Caco-2 (cell line): ENCODE data around the gene SLC25A21. TPM values are rescaled to one million over a fixed set of nuclear protein-coding genes. Genes with fewer than 3 reads are reported as not detected.
"Not testable (repeated sequence)": the region's sequence is repeated elsewhere in the genome, so short reads cannot be mapped to it uniquely, and the experiment has no call there.

Source experiments
- BruUV-seq: library from RNA; stranded (reverse); fragments of 400-500 nt; replicated peaks from 2 replicates; lab custom pipeline; 2021; lab: Mats Ljungman, UMichigan
- CTCF ChIA-PET: fragments of 300-600 bp; sonication (Branson Sonifier 250); formaldehyde crosslinking; loops from one replicate; lab custom pipeline; 2022; ENCODE audit warnings: antibody characterized with exemption; lab: Charles Lee
- POLR2A ChIA-PET: fragments of 300-600 bp; sonication (Branson Sonifier 250); formaldehyde crosslinking; loops from one replicate; lab custom pipeline; 2022; ENCODE audit warnings: antibody characterized with exemption; lab: Charles Lee
- DNase-seq, 2 experiments: peaks; one replicate each; pipeline versions ENCODE4 v3.0.0 to v3.0.0-alpha.2; 2020 to 2022
- H3K27me3 ChIP-seq: replicated peaks from 2 replicates; pipeline ENCODE4 v1.6.0; 2011; ENCODE audit warnings: low read length; ENCODE audit not compliant: control insufficient read depth, insufficient read depth
- H3K36me3 ChIP-seq: 2 replicates; pipeline ENCODE4 v1.5.1; 2011; ENCODE audit warnings: low read length; ENCODE audit not compliant: control insufficient read depth, insufficient read depth
- H3K4me1 ChIP-seq: fragments of 250-450 bp; sonication (Bioruptor Pico); 2 replicates; pipeline ENCODE4 v1.5.1; 2020; ENCODE audit warnings: mild to moderate bottlenecking
- H3K4me3 ChIP-seq: 2 replicates; pipeline ENCODE4 v1.5.1; 2011; ENCODE audit warnings: low read depth, mild to moderate bottlenecking, control low read depth, low read length
- H3K9me3 ChIP-seq: fragments of 250-450 bp; sonication (Bioruptor Pico); 2 replicates; pipeline ENCODE4 v1.5.1; 2020; ENCODE audit warnings: mild to moderate bottlenecking, moderate library complexity
- H3K27ac Mint-ChIP-seq: one replicate; pipeline ENCODE4 v1.8.0; 2022; ENCODE audit warnings: mixed read lengths; ENCODE audit not compliant: unreplicated experiment
- H3K27me3 Mint-ChIP-seq: one replicate; pipeline ENCODE4 v1.8.0; 2022; ENCODE audit warnings: mixed read lengths; ENCODE audit not compliant: insufficient read depth, unreplicated experiment
- H3K36me3 Mint-ChIP-seq: one replicate; pipeline ENCODE4 v1.8.0; 2022; ENCODE audit warnings: mild to moderate bottlenecking, mixed read lengths; ENCODE audit not compliant: insufficient read depth, unreplicated experiment
- H3K4me1 Mint-ChIP-seq: one replicate; pipeline ENCODE4 v1.8.0; 2022; ENCODE audit warnings: low read depth, mixed read lengths; ENCODE audit not compliant: unreplicated experiment
- H3K4me3 Mint-ChIP-seq: one replicate; pipeline ENCODE4 v1.8.0; 2022; ENCODE audit warnings: mild to moderate bottlenecking, moderate library complexity, mixed read lengths; ENCODE audit not compliant: unreplicated experiment
- H3K9me3 Mint-ChIP-seq: one replicate; pipeline ENCODE4 v1.8.0; 2022; ENCODE audit warnings: mixed read lengths; ENCODE audit not compliant: unreplicated experiment
- intact Hi-C: fragments of 100-400 bp; cut with micrococcal nuclease; formaldehyde crosslinking; loops from one replicate; pipeline ENCODE4 v1.10.0; 2022; ENCODE audit not compliant: unreplicated experiment
- total RNA-seq: library from RNA; stranded (reverse); gene quantifications from 2 replicates; pipeline ENCODE4 v1.2.3, GENCODE V29; 2022
- TF ChIP-seq, protein P1 (sequence below), 2 experiments: fragments of 200-600 bp in 1 of 2; IDR thresholded peaks; 1 replicate in 1 of 2; 2 replicates in 1 of 2; pipeline versions ENCODE4 v1.5.1 to v1.8.0; 2011 to 2022; ENCODE audit warnings: antibody characterized with exemption in 1 of 2, control low read depth in 1 of 2, inconsistent platforms in 1 of 2, low read depth in 1 of 2, low read length in 1 of 2, mild to moderate bottlenecking in 1 of 2, moderate library complexity in 1 of 2; ENCODE audit not compliant: insufficient read depth in 1 of 2, severe bottlenecking in 1 of 2, unreplicated experiment in 1 of 2

The SLC25A21 gene
- total RNA-seq, 1 experiment from 2014 or later: 3.2 TPM

DNA sequence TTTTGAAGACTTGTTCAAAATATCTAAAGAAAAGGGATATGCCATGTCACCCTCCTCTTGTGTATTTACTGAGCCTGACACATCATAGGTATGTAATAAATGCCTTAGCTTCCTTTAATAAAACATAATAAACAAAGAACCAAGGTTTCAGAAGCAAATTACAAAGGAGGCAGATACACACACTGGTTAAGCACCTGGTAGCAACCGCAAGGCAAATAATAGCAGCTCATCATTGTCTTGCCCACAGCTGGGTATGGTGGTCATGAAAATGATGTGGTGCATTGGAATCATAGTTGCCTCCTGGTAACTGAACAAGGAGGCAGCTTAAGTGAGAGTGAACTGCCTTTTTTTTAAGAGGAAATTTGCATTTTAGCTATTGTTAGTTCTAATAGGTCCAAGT, 471.8 kb downstream of the SLC25A21 start:
- BruUV-seq: no TSS peak
- POLR2A ChIA-PET: no interaction called here

DNA sequence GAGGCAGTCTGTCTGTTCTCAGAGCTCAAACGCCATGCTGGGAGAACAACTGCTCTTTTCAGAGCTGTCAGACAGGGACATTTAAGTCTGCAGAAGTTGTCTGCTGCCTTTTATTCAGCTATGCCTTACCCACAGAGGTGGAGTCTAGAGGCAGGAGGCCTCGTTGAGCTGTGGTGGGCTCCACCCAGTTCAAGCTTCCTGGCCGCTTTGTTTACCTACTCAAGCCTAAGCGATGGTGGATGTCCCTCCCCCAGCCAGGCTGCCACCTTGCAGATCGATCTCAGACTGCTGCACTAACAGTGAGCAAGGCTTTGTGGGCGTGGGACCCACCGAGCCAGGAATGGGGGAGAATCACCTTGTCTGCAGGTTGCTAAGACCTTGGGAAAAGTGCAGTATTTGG, 473.0 kb downstream of the SLC25A21 start:
- BruUV-seq, H3K27ac Mint-ChIP-seq, H3K27me3 ChIP-seq, H3K4me1 Mint-ChIP-seq, H3K9me3 Mint-ChIP-seq, H3K27me3 Mint-ChIP-seq, H3K36me3 ChIP-seq, CTCF ChIA-PET, H3K4me1 ChIP-seq, POLR2A ChIA-PET, H3K4me3 Mint-ChIP-seq, H3K9me3 ChIP-seq, H3K36me3 Mint-ChIP-seq, H3K4me3 ChIP-seq, DNase-seq: not testable (repeated sequence)
- intact Hi-C loops: loop anchor here (2.0 kb wide), 1 partner anchor 49 kb away; no protein-coding TSS in a partner anchor

More for the DNA sequence above, 471.8 kb downstream of the SLC25A21 start:
- H3K4me1 ChIP-seq: peaks cover 9% of the 10 kb centered on the region
- H3K36me3 Mint-ChIP-seq: no peaks in the 10 kb centered on the region
- H3K27me3 Mint-ChIP-seq: no peaks in the 10 kb centered on the region
- no peak overlapping the region for H3K27ac Mint-ChIP-seq
- no peaks in the 10 kb centered on the region for H3K9me3 Mint-ChIP-seq
- CTCF ChIA-PET: no interaction called here
- H3K36me3 ChIP-seq: no peaks in the 10 kb centered on the region
- no peaks in the 10 kb centered on the region for H3K9me3 ChIP-seq
- TF ChIP-seq, protein P1, sequence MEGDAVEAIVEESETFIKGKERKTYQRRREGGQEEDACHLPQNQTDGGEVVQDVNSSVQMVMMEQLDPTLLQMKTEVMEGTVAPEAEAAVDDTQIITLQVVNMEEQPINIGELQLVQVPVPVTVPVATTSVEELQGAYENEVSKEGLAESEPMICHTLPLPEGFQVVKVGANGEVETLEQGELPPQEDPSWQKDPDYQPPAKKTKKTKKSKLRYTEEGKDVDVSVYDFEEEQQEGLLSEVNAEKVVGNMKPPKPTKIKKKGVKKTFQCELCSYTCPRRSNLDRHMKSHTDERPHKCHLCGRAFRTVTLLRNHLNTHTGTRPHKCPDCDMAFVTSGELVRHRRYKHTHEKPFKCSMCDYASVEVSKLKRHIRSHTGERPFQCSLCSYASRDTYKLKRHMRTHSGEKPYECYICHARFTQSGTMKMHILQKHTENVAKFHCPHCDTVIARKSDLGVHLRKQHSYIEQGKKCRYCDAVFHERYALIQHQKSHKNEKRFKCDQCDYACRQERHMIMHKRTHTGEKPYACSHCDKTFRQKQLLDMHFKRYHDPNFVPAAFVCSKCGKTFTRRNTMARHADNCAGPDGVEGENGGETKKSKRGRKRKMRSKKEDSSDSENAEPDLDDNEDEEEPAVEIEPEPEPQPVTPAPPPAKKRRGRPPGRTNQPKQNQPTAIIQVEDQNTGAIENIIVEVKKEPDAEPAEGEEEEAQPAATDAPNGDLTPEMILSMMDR (IDR thresholded peaks at IDR 0.05; ENCODE audit: insufficient read depth in 1 of 2, low read depth in 1 of 2, low read length in 1 of 2, severe bottlenecking in 1 of 2, unreplicated experiment in 1 of 2): no peak
- DNase-seq: no peak
- intact Hi-C loops: no loop called here
- H3K4me3 Mint-ChIP-seq: no peak overlapping the region
- no peak overlapping the region for H3K4me3 ChIP-seq
- H3K27me3 ChIP-seq: no peaks in the 10 kb centered on the region
- H3K4me1 Mint-ChIP-seq: peaks cover 6% of the 10 kb centered on the region

DNA sequence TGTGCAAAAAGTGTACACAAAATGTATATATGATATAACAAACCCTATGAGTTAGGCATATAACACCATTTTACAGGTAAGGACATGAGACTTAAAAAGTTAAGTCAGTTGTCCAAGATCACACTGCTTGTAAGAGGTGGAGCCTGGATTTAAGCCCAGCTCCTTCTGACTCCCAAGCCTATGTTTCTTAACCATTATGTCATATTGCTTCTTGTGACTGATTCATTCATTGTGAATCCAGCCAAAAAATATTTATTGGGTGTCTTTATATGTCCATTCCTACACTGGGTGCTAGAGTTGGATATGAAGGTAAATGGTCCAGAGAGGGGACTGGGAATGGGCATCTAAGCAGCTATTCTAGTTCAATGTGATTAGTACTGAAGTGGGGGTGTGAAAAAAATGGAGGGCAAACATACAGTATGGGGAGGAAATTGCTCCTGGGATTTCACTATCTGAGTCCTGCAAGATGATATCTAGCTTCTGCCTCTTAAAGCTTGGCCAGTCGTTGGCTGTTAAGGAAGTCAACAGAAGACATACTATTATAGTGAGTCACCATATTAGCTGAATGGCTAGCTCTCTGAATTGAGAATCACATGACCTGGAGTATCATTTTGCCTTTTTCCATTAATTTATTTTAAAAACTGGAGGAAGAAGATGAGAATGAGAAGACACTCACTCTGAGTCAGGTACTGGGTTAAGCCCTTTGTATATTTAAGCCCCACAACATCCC, 481.9 kb downstream of the SLC25A21 start:
- Histone ChIP-seq H3K36me3 (no peaks in the 10 kb centered on the region), H3K27me3 (no peaks in the 10 kb centered on the region; the same call in 1 of the 2 replicates), H3K4me3 (no peak overlapping the region), H3K4me1 (no peaks in the 10 kb centered on the region), H3K9me3 (no peaks in the 10 kb centered on the region)
- no peak overlapping the region for H3K4me3 Mint-ChIP-seq
- TF ChIP-seq, protein P1 (IDR thresholded peaks at IDR 0.05; ENCODE audit: insufficient read depth in 1 of 2, low read depth in 1 of 2, low read length in 1 of 2, severe bottlenecking in 1 of 2, unreplicated experiment in 1 of 2): no peak
- intact Hi-C loops: no loop called here
- no peaks in the 10 kb centered on the region for H3K36me3 Mint-ChIP-seq
- POLR2A ChIA-PET: no interaction called here
- no peak for DNase-seq
- no peaks in the 10 kb centered on the region for H3K9me3 Mint-ChIP-seq
- H3K27me3 Mint-ChIP-seq: no peaks in the 10 kb centered on the region
- H3K27ac Mint-ChIP-seq: no peak overlapping the region
- no TSS peak for BruUV-seq
- CTCF ChIA-PET: interaction anchor here (1.1 kb wide), 1 partner anchor 135 kb away, joined by 3 read pairs; no protein-coding TSS in a partner anchor
- no peaks in the 10 kb centered on the region for H3K4me1 Mint-ChIP-seq
